Endometrial microvascular endothelial cells (primary cell): ENCODE results near the gene CD244. TPM values are rescaled to one million over a fixed set of nuclear protein-coding genes. Genes with fewer than 3 reads are reported as not detected.

ENCODE experiments used
- in situ Hi-C: cut with HindIII; loops from 2 replicates; pipeline ENCODE4 v1.10.0; 2017; ENCODE audit warnings: low sequenced_read_pairs, low pct_unique_long_range_greater_than_20kb; ENCODE audit errors: inconsistent ontology term
- total RNA-seq: library from RNA; depleted of rRNA; stranded (reverse); fragments of >200 nt; gene quantifications from one replicate; pipeline ENCODE4 v1.2.3, GENCODE V29; 2015; ENCODE audit errors: inconsistent ontology term

CD244 gene
- total RNA-seq, 1 donor from 2014 or later = not detected

DNA sequence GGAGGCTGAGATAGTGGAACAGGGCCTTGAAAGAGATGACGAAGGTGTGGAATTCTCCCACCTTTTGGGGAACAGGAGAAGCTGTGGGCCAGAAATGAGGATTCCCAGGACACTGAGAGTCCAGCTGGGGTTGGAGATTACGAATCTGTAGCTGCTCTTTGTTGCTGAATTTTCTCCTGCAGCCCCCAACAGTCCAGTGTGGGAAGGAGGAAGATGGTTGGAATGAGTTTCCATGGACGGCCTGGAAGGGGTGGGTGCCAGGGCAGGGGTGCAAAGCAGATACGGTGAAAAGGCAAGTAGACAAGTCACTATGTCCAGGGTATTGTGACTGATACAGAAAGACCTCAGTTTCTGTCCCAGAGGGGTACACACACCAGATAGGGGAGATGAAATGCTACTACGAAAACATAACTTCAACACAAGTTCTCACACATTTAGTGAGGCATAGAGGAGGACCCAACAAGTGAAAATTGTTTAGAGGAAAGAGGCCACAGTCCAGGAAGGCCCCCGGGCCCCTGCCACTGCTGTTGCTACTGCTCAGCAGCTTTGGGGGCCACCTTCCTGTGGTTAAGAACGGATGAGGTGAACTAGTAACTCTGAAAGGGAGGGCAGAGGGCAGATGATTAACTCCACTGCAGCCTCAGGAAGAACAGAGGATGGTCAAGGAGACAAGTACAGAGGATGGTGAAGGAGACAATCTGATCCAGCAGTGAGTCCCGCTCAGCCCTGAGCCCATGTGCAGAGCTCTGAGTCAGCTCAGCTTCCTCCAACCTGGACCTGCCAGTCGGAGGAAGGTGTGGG is 7.3 kb downstream of the CD244 start:
- in situ Hi-C loops = no loop called here

- in situ Hi-C loops = no loop called here
Measured at GRCh38 chr1:160853754-160854153, 8.9 kb downstream of the CD244 start.

DNA sequence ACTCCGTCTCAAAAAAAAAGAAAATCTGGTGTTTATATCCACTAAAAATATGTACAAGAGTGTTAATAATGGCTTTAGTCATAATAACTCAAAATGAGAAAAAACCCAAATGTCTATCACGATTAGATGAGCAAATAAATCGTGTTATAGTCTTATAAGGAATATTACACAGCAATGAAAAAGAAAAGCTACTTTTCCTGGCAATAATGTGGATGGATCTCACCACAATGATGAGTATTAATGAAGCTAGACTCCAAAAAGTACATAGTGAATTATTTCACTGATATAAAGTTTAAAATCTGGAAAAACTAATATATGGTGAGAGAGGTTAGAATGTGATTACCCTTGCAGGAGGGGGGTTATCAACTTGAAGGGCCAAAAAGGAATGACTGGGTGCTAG is 9.7 kb downstream of the CD244 start:
- in situ Hi-C loops = no loop called here

- in situ Hi-C loops = no loop called here
Measured at GRCh38 chr1:160850993-160851392, 11.7 kb downstream of the CD244 start.

- in situ Hi-C loops = no loop called here
Measured at GRCh38 chr1:160850541-160850940, 12.1 kb downstream of the CD244 start.

- in situ Hi-C loops = no loop called here
Measured at GRCh38 chr1:160846281-160846680, 16.4 kb downstream of the CD244 start.

DNA sequence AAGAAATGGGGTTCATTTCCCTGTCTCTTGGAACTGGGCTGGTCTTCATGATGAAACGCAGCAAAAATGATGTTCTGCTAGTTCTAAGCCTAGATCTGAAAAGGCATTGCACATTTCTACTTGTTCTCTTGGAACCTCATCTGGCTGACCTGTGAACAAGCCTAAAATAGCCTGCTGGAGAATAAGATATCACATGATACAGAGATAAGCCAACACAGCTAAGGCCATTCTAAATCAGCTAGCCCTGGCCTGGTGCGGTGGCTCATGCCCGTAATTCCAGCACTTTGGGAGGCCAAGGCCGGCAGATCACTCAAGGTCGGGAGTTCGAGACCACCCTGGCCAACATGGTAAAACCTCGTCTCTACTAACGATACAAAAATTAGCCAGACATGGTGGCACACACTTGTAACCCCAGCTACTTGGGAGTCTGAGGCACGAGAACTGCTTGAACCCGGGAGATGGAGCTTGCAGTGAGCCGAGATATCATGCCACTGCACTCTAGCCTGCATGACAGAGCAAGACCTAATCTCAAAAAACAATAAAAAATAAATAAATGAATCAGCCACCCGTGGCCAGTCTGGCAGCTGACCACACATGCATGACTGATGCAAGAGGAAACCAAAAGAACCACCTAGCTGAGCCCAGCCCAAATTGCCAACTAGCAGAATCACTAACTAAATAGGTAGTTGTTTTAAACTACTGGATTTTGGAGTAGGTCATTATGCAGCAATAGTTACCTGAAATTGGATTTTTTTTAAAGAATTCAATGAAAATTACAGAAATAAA is 18.0 kb downstream of the CD244 start:
- in situ Hi-C loops = no loop called here

DNA sequence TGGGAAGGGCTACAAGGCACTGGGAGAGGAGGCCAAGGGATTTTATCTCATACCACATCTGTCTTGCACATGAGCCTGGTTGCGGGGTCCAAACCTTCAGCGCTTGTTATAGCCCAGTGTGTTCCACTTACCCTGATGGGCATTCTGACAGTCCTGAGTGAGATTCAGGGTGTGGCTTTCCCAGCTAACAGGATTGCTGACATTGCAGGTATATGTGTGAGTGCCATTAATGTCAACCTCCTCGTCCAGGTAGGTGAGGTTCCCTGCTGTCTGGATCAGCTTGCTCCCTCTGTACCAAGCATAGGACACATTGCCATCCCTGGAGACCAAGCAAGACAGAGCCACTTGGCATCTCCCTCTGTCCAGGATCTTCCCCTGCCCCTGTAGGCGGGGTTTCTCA is 21.6 kb downstream of the CD244 start:
- in situ Hi-C loops = no loop called here

DNA sequence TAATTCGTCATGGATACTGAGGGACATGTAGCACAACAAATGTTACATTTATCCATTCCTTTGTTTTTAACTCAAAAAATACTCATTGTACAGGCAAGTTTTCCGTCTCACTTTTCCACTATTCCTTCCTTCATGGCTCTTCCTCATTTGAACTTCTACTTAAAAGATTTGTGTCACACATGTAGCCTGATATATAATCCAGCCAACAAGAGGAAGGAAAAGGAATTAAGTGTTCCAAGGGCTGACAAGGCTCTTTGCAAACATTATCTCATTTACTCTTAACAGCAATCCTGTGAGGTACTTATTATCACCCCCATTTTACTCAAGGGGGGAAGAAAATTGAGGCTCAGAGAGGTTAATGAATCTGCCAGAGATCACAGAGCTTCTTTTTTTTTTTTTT is 22.9 kb downstream of the CD244 start:
- in situ Hi-C loops = no loop called here

GRCh38 chr1:160838888-160839287 is 23.8 kb downstream of the CD244 start:
- in situ Hi-C loops = no loop called here

DNA sequence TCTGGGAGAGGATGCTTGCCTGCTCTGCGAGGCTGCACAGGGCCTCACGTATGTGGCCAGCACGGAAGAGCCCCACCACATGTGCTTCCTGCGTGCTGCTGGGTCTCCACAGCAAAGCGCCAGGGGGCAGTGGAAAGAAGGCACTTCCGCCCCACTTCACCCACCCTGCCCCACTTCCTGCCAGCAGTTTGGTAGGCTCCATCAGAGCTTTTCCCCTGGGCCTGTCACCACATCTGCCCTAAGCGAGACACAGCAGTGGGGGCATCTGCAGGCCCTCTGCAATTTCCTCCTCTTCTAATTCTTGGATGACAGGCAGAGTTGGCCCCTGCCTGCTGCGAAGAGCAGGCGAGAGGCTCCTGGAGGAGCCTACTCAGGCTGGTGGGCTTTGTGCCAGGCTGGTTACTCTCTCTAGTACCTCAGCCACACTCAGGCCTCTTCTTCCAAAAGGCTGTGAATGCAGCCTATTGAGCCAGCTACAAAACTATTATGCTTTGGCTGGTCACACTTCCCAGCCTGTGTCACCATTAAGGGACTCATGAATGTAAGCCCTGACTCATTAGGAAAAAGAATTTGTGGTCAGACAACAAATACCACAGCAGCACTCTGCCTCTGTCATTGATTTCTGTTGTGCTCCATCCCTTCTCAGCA is 25.0 kb downstream of the CD244 start:
- in situ Hi-C loops = no loop called here

GRCh38 chr1:160836981-160837557 is 25.6 kb downstream of the CD244 start:
- in situ Hi-C loops = no loop called here

DNA sequence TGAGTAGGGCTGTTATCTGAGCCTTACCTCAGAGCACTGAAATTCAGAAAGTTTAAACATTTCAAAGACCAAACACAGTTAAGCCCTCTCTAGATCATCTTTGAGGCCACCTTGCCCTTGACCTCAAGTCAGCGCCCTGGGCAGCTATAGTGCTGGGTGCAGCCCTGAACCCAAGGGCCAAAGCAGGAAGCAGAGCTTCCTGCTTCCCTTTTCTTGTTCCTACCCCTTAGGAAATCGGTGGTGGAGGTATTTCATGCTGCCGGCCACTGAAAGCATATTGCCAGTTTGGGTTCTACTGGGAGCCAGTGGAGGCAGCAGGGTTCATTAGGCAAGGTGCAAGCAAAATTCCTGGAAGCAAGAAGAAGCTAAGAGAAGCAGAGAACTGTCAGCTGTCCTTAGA is 26.1 kb downstream of the CD244 start:
- in situ Hi-C loops = no loop called here

DNA sequence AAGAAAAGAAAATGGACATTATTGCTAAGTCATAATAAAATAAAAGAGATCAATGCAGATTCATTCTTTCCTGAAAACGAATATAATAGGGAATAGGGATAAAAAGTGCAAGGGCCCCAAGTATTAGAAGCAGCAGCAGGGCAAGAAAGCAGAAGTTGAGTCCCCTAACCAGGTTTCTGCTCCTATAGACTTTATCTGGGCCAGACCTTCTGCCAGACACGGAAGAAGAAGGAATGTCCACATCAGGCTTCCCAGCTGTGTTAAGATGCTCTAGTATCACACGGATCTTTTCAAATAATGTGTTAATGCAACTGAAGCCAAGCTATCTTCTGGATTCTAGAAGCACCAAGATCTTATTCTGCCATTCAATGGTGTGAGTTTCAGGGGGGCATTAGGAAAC is 26.9 kb downstream of the CD244 start:
- in situ Hi-C loops = no loop called here

GRCh38 chr1:160834945-160835565 is 27.6 kb downstream of the CD244 start:
- in situ Hi-C loops = no loop called here

GRCh38 chr1:160830321-160831153 is 32.1 kb downstream of the CD244 start:
- in situ Hi-C loops = no loop called here

DNA sequence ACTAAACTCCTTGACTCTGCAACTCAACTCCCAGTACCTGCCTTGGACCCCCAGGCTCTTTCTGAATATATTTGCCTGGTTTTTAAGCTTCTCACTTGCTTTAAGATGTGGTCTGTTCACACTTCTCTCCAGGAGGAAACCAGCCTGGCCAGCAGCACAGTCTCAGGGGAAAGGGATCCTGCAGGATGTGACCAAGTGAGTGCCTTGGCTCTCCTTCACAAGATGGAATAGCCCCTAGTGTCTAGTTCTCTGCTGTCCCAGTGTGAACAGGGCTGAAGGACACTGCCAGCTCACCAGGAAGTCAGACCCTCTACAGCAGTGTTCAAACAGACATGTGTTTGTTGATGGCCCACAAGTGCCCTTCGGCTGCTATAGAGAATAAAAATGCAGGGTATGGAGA is 32.9 kb downstream of the CD244 start:
- in situ Hi-C loops = no loop called here

DNA sequence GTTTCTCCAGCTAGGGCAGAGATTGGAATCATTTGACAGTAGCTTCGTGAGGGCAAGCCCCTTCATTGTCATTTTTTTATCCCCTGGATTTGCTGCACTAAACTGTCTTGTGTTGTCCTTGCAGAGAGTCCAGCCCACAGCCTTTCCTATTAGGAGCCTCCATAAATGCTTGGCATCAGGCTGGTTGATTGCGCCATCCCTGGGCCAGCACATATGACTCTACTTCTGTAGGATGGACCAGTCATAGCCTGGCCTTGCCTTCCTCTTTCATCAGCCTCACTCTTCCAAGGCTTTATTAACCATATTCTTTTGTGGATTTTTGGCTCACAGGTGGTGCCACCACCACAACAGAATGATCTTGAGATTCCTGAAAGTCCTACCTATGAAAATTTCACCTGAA is 35.3 kb downstream of the CD244 start:
- in situ Hi-C loops = no loop called here
